GM21447 (cell line): ENCODE measurements around the gene SERPINE2.

ENCODE experiments used
- ATAC-seq: cut with Tn5 transposase; IDR thresholded peaks from one replicate; pipeline ENCODE4 v1.9.1; 2021; ENCODE audit not compliant: unreplicated experiment

Gene SERPINE2

GRCh38 chr2:223979730-223980396 lies 59.2 kb downstream of the SERPINE2 start:
- ATAC-seq = no peak

- ATAC-seq = no peak
Measured at GRCh38 chr2:223978451-223978850, 60.6 kb downstream of the SERPINE2 start.

DNA sequence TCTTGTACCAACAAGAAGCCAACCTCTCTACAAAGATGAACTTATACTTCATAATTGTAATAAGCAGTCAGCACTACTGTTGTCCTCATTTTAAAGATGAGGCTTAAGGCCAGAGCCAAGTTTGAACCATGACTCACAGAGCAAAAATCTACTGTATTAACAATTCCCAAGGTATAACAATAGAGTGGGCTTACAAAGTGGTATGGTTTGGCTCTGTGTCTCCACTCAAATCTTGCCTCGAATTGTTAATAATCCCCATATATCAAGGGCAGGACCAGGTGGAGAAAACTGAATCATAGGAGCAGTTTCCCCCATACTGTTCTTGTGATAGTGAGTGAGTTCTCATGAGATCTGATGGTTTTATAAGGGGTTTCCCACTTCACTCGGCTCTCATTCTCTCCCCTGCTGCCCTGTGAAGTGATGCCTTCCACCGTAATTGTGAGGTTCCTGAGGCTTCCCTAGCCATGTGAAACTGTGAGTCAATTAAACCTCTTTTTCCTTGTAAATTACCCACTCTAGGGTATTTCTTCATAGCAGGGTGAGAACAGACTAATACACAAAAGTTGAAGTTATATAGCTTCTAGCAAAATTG lies 62.4 kb downstream of the SERPINE2 start:
- ATAC-seq = no peak

GRCh38 chr2:223973606-223974005 lies 65.5 kb downstream of the SERPINE2 start:
- no peak for ATAC-seq

DNA sequence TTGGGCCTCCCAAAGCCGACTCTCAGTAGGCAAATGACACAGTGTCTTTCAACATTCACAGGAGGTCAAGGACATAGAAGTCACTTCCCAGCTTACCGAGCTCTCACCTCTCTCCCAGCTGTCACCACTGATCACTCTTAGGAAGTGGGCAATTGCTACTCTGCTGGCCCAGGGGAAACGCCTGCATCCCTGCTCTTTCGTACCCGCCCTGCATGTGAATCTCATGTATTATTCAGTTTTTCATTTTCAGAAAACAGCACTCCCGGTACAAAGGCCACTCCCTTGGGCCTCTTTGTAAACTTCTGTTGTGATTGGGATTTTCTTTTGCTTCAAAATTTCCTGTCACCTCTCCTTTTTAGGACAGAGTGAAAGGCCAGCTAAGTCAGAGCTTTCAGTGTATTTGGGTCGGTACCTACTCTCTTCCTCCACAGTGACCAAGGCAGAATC lies 66.4 kb downstream of the SERPINE2 start:
- ATAC-seq = no peak

DNA sequence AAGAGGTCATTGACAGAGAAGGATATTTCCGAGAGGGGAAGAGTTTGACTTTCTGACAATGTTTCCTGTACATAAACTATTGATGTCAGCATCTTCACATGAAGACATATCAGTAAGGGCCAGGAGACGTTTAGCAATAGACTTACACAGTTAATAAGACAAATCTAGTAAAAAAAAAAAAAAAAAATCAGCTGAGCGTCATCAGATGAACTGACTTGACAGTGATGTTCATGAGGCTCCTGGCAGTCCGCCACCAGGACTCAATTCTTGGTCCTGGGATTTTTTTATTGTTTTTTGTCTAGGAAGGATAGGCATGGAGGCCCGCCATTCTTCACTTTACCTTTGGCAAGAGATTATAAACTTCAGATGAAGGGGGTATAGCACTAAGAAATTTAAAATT lies 67.4 kb downstream of the SERPINE2 start:
- no peak for ATAC-seq

- peak; percentile 83 for ATAC-seq
Measured at GRCh38 chr2:223970343-223971128, 68.5 kb downstream of the SERPINE2 start.

- no peak for ATAC-seq
Measured at GRCh38 chr2:223969856-223970255, 69.2 kb downstream of the SERPINE2 start.

GRCh38 chr2:223969315-223969714 lies 69.8 kb downstream of the SERPINE2 start:
- ATAC-seq = no peak

DNA sequence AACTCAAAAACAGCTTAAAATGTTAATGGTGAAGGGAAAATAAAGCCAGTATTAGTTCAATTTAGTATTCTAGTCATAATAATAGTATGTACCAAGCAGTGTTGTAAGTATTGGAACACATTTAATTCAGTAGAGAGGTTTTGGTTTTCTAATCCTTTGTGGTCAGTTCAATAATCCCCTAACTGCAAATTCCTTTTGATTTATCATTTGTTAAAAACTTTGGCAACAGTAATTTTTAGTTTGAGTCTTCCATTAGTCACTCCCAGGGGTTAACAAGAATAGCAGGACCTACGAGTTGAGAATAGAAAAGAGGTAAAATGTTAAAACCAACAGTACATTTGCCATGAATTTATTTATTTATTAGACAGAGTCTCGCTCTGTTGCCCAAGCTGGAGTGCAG lies 71.1 kb downstream of the SERPINE2 start:
- ATAC-seq = no peak

- no peak for ATAC-seq
Measured at GRCh38 chr2:223959688-223960087, 79.4 kb downstream of the SERPINE2 start.

- ATAC-seq = peak; percentile 81
Measured at GRCh38 chr2:223957092-223957851, 81.8 kb downstream of the SERPINE2 start, which contains the start of gene MRPL44. MRPL44 (plus strand) TSS chr2:223957463; CDS start chr2:223957473, 10 bp downstream.

DNA sequence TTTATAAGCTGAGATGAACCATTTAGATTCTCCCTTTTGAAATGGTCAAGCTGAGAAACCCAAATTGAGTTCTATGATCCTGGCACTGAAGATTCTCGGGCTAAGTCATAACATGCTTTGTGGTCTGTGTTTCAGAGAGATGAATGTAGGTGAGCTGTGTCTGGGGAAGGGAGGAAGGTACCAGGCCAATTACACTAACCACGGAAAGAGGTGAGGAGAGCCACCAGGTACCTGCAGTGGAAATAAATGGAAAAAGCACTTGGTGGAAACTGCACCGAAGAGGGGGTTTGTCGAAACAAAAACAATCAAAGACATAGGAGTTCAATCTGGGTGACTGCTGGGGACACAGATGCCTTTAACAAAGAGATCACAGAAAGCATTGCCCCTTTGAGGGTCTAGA lies 82.8 kb downstream of the SERPINE2 start:
- peak; percentile 27 for ATAC-seq

DNA sequence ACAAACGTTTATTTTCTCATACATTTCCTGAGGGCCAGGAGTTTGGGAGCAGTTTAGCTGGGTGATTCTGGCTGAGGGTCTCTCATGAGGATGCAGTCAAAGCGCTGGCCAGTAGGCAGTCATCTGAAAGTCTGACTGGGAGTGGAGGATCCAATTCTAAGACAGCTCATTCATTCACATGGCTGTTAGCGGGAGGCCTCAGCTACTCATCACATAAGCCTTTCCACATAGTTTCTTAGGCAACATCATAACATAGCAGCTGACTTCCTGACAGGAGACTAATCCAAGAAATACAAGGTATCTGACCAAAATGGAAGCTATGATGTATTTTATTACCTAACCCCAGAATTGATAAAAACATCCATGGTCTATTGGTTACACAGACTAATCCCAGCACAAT lies 84.7 kb downstream of the SERPINE2 start:
- ATAC-seq = no peak

- peak; percentile 53 for ATAC-seq
Measured at GRCh38 chr2:223952280-223952968, 86.7 kb downstream of the SERPINE2 start.

DNA sequence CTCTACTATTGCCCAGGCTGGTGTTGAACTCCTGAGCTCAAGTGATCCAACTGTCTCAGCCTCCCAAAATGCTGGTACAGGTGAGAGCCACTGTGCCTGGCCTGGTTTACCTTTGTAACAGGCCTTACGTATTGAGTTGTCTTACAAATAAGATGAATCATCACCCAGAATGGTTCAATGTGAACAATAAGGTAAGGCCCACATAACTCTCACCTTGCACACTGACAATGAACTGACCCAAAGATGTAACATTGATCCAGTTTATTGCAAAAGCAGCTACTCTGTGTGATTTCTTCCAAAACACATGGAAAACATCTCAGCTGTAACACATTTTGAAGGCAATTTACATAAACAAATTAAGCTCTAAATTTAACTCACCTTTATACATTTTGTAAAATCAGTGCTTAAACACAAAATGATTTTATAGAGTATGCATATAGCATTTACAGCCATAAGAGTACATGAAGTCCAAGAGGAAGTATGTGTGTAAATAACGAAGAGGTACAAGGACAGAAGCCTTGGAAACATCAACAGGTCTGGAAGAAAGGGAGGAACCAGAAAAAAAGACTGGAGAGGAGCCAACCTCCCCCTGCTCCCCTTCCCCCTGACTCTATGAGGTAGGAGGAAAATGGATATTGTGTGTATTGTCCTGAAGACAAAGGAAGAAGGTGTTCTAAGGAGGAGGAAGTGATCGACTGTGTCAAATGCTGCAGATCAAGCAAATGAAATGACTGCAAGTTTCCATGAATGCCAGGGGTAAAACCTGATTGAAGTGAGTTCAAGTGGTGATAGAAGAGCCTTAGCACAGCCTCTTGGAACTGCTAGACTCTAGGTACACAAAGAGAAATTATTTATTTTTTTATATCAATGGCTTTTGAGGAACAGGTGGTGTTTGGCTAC lies 88.4 kb downstream of the SERPINE2 start:
- ATAC-seq = no peak

- ATAC-seq = no peak
Measured at GRCh38 chr2:223949241-223949840, 89.7 kb downstream of the SERPINE2 start.

DNA sequence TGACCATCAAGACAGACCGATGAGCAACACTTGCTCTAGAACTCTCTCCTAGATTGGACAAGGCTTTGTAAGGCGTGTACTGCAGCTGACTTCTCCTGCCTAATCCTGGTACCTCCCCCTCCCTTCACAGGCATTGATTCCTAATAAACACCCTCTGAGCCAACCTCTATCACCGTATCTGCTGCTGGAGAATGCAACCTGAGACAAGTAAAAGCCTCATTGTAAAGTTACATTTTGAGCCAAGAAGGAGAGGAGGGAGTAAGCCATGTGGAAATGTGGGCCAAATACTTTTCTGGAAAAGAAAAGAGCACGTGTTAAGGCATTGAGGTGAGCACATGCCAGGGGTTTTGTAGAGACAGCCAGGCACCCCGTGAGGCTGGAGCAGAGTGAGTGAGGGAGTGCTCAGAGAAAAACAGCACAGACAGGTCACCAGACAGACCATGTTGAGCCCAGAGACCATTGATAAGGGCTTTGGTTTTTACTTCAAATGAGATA lies 91.3 kb downstream of the SERPINE2 start:
- no peak for ATAC-seq

GRCh38 chr2:223945755-223946154 lies 93.3 kb downstream of the SERPINE2 start:
- ATAC-seq = no peak
